GM10266 (cell line): ENCODE results near the gene WDR20.

Source experiments
- DNase-seq: peaks from one replicate; pipeline ENCODE4 v3.0.0; 2012; ENCODE audit errors: extremely low spot score
- TF ChIP-seq, protein P1 (sequence below): IDR thresholded peaks from 2 replicates; pipeline ENCODE4 v1.5.1; 2012; ENCODE audit warnings: mild to moderate bottlenecking, low read depth; ENCODE audit not compliant: control insufficient read depth, insufficient read depth; ENCODE audit errors: missing control alignments

Gene WDR20

DNA sequence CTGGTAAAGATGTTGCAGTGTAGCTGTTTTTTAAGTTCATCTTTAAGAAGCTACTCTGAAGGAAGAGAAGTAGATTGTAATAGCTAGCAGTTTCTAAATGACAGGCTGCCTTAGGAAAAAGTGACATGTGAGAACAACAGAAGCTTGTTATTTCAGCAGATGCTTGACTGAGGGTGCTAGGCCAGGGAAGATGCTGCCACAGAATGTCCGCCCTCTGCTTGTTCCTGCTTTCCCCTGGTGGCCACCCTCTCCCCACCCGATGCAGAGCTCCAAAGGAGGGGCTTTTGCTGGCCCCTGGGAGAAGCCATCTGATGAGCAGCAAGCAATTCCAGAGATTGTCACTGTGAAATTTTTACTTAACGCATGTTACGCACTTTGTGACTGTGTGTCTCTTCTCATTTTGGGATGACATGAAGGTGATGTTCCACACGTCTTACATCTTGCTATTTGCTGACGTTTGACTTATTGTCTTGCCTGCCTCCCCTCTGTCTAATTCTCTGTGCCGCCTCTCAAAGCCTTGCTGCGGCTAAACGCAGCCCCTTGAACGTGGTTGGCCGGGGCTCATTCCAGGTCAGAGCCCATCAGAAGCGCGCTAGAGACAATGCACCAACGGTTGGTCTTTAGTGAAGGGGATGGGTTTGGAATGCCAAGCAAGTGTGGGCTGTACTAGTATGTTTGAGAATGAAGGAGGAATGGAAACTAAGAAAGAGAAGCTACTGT is 44.8 kb downstream of the WDR20 start:
- peak; percentile 42 for DNase-seq
- TF ChIP-seq, protein P1, sequence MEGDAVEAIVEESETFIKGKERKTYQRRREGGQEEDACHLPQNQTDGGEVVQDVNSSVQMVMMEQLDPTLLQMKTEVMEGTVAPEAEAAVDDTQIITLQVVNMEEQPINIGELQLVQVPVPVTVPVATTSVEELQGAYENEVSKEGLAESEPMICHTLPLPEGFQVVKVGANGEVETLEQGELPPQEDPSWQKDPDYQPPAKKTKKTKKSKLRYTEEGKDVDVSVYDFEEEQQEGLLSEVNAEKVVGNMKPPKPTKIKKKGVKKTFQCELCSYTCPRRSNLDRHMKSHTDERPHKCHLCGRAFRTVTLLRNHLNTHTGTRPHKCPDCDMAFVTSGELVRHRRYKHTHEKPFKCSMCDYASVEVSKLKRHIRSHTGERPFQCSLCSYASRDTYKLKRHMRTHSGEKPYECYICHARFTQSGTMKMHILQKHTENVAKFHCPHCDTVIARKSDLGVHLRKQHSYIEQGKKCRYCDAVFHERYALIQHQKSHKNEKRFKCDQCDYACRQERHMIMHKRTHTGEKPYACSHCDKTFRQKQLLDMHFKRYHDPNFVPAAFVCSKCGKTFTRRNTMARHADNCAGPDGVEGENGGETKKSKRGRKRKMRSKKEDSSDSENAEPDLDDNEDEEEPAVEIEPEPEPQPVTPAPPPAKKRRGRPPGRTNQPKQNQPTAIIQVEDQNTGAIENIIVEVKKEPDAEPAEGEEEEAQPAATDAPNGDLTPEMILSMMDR, result no peak

DNA sequence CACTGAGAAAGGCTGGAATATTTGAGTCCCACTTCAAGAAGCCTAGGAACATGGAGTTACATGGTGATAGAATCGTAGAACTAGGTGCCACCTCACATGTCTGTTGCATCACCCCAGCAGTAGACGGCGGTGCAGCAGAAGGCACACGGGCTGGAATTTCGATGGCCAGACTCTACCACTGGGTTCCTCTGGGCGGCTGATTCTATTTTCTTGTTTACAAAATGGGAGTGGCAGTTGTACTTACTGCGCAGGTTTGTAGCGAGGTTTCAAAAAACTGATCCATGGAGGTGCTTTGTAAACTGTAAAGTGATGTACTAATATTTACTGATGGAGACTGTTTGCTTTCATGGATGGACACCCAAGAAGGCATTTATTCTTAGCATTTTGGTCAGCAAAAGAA is 45.7 kb downstream of the WDR20 start:
- no peak for DNase-seq
- TF ChIP-seq, protein P1, result no peak

DNA sequence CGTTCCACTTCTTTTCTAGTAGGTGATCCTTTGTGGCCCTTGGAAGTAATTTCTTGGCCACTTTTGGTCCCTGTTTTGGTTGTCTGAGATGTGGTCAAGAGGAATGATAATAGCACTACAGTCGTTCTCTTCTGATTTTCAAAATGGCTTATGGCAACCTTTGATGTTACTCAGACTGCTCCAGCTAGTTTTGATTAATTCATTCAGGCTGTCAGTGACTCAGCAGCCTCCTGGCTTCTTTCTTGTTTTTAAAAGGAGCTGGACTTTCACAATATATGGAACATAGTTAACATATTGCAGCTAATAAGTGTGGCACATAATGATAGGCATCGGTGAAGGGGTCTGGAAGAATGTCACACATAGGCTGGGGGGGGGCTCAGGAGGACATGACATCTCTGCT is 47.3 kb downstream of the WDR20 start:
- TF ChIP-seq, protein P1, result no peak
- DNase-seq, result no peak

DNA sequence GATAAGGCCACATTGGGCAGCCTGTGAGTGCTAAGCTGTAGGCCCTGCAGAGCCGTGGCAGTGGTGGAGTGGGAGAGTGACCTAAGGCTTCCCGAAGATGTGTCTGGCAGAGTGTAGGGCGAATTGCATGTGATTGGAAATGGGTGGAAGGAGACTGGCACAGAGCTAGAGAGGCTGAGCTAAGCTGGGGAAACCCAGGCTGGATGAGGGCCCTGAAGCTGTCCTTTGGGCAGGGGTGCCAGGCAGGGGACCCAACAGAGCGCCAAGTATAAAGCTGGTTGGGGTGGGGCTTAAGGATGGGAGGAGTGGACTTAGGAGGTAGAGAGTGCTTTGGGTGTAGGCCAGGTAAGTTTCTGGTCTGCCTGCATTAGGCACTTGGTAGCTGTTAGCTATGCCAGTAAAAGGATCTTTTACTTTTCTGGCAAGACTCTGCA is 47.9 kb downstream of the WDR20 start:
- TF ChIP-seq, protein P1, result no peak

DNA sequence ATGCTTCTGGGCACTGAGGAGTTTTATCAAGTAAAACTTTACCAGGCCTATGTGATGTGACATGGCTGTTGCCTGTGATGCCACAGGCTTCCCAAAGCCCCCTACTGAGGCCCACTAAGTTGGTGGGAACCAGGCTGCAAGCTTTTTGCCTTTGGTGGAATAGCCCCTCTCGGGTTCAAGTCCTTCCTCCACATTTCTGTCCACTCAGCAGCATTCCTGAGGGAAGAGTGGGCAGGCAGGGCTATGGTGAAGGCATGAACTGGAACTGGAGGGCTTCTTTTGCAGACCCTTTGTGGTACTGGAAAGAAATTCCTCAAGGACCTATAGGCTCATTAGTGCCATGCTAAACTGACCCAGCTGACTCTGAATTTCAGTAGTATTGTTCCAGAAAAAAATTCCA is 48.5 kb downstream of the WDR20 start:
- TF ChIP-seq, protein P1, result no peak
- no peak for DNase-seq

More for the DNA sequence above, 47.9 kb downstream of the WDR20 start:
- DNase-seq, result no peak

DNA sequence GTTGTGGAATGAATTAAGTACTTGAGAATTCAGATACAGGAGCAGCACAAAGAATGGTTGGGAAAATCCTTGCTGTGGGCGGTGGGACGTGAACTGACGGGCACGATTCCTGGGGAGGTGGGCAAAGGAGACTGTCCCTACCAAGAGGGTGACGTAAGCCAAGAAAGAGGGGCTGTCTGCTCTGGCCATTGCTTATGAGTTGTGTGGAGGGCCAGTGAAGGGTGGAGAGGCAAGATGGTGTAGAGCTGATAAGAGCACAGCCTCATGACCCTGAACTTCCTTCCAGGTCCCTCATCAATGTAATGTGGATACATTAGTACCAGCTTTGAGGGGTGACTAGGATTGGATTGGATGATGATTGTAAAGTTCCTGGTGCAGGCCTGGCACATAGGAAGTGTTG is 50.2 kb downstream of the WDR20 start:
- no peak for DNase-seq
- TF ChIP-seq, protein P1, result no peak

DNA sequence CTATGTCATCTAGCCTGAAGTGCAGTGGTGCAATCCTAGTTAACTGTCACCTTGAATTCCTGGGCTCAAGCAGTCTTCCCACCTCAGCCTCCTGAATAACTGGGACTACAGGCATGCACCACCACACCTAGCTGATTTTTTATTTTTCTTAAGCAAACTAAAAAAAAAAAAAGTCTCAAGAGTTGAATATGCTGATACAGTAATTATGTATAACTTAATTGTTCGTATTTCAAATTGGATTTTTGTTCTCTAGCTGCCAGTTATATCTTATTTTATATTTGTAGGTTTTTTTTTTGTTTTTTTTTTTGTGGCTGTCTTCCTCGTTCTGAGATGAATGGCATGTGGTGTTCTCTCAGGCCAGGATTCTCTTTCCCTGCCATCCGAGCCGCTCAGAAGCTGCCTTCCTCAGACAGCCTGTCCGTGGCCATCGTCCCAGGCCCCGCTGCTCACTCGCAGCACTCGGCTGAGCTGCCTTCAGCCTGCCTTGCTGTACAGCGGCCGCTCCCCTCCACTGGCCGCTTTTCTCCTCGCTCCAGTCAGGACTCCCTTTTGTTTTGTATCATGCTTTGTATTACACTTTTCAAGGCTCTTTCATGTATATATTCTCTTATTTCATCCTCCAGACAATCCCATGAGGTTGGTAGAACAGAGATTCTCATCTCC is 53.3 kb downstream of the WDR20 start:
- DNase-seq, result no peak
- TF ChIP-seq, protein P1, result no peak
